Ovary (tissue), 9 donors: ENCODE measurements around the gene RBM25. TPM values are rescaled to one million over a fixed set of nuclear protein-coding genes. Genes with fewer than 3 reads are reported as not detected.

ENCODE experiments used
- DNase-seq, 5 donors: peaks; one replicate each; pipeline ENCODE4 v3.0.0-alpha.2; 2019 to 2020
- H3K27ac ChIP-seq, 2 donors: fragments of 200-600 bp; one replicate each; pipeline versions ENCODE4 v1.5.1 to v1.8.0; 2019 to 2022
- H3K27me3 ChIP-seq: fragments of 200-600 bp; one replicate; pipeline ENCODE4 v1.8.0; 2022
- H3K36me3 ChIP-seq: fragments of 200-600 bp; sonication (generic); one replicate; pipeline ENCODE4 v1.5.1; 2019
- H3K4me1 ChIP-seq: one replicate; pipeline ENCODE4 v1.8.1; 2013; ENCODE audit warnings: mild to moderate bottlenecking, moderate library complexity; ENCODE audit not compliant: insufficient read depth
- H3K4me3 ChIP-seq: fragments of 200-600 bp; sonication (generic); one replicate; pipeline ENCODE4 v1.5.1; 2017
- H3K9me3 ChIP-seq, 2 donors: fragments of 200-600 bp in 1 of 2; sonication (generic) in 1 of 2; one replicate each; pipeline versions ENCODE4 v1.5.1 to v1.8.1; 2013 to 2019; ENCODE audit warnings: mild to moderate bottlenecking in 1 of 2, moderate library complexity in 1 of 2
- EP300 ChIP-seq: sonication (generic); formaldehyde crosslinking; IDR thresholded peaks from one replicate; pipeline ENCODE4 v1.6.1; 2017; ENCODE audit warnings: antibody characterized with exemption
- POLR2A ChIP-seq: fragments of 450-650 bp; IDR thresholded peaks from one replicate; pipeline ENCODE4 v1.6.1; 2017; ENCODE audit warnings: antibody characterized with exemption, mild to moderate bottlenecking, moderate library complexity
- WGBS, 3 donors: extraction: QIAGEN DNeasy Blood & Tissue Kit in 1 of 3; methylation state at CpG; one replicate each; pipeline versions ENCODE4 v1.1.5 to v1.1.7; 2013 to 2017; 5-methylcytosine and 5-hydroxymethylcytosine counted together
- intact Hi-C, 4 donors: fragments of 100-400 bp; cut with DNase I; formaldehyde crosslinking; loops; one replicate each; pipeline versions ENCODE4 v1.11.0 to v1.15.1; 2022 to 2023
- polyA plus RNA-seq, 2 donors: library from polyadenylated mRNA; stranded (reverse); fragments of 200-250 nt in 1 of 2; fragments of 350-450 nt in 1 of 2; fragmentation: Illumina TruSeq in 1 of 2; extraction: RNeasy Lipid Tissue Mini Kit (QIAGEN cat#74804) in 1 of 2; gene quantifications; one replicate each; pipeline ENCODE4 v1.2.3, GENCODE V29; 2013 to 2014
- total RNA-seq, 7 donors: library from RNA; depleted of rRNA in 2 of 7; stranded (reverse); fragments of >200 nt in 2 of 7; fragmentation: NEBNext Ultra II Directional in 3 of 7; extraction: Animal tissue kit (Norgen Biotek cat#: 25700) in 3 of 7; gene quantifications; one replicate each; pipeline versions ENCODE4 v1.1.0 to v1.2.4, GENCODE V29; 2016 to 2023
- TF ChIP-seq, protein P1 (sequence below), 3 donors: fragments of 450-650 bp in 2 of 3; fragments of 200-600 bp in 1 of 3; IDR thresholded peaks; one replicate each; pipeline versions ENCODE4 v1.5.1 to v1.8.0; 2016 to 2022; ENCODE audit warnings: antibody characterized with exemption in 3 of 3, mild to moderate bottlenecking in 1 of 3
- donor health status: DM: no; HTN: no; CAD: no; lungs with moderate emphysema.
- donor health status: DM: no; HTN: no; CAD: no.
- donor health status: Bipolar disorder and iron deficiency.
- donor health status: DM: yes; HTN: yes; CAD: no.
- donor health status: DM: no; HTN: no; CAD: no.
- donor health status: DM: yes; HTN: yes; CAD: no.

The RBM25 gene
- total and polyA plus RNA-seq, 9 donors: 29.1 to 81.0 (median 61.1) TPM

DNA sequence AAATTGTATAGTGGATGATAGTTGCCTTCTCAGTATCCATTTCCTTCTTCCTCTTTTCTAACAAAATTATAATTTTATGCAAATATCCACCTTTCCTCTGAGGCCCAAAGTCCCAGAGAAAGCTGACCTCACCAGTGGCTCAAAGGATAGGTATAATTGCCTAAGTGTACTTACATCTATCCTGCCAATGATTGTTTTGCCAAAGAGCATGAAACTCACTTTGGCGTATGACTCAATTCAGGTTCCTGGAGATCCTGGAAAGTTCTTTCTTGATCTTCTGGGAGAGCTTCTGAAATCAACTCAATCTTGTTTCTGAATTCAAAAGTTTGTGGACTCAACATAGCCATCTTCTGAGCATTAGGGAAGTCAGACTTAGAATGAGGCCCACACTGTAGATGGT, 10.5 kb upstream of the RBM25 start:
- no peaks in the 10 kb centered on the region for H3K9me3 ChIP-seq
- no peak overlapping the region for H3K27ac ChIP-seq
- TF ChIP-seq POLR2A: no peak
- TF ChIP-seq EP300: no peak
- TF ChIP-seq, protein P1, sequence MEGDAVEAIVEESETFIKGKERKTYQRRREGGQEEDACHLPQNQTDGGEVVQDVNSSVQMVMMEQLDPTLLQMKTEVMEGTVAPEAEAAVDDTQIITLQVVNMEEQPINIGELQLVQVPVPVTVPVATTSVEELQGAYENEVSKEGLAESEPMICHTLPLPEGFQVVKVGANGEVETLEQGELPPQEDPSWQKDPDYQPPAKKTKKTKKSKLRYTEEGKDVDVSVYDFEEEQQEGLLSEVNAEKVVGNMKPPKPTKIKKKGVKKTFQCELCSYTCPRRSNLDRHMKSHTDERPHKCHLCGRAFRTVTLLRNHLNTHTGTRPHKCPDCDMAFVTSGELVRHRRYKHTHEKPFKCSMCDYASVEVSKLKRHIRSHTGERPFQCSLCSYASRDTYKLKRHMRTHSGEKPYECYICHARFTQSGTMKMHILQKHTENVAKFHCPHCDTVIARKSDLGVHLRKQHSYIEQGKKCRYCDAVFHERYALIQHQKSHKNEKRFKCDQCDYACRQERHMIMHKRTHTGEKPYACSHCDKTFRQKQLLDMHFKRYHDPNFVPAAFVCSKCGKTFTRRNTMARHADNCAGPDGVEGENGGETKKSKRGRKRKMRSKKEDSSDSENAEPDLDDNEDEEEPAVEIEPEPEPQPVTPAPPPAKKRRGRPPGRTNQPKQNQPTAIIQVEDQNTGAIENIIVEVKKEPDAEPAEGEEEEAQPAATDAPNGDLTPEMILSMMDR (IDR thresholded peaks at IDR 0.05): no peak
- H3K4me3 ChIP-seq: no peak overlapping the region
- intact Hi-C loops: no loop called here
- DNase-seq: no peak
- no peaks in the 10 kb centered on the region for H3K36me3 ChIP-seq
- H3K27me3 ChIP-seq: no peaks in the 10 kb centered on the region
- 100% methylated on average over 1 of the region's 1 CpG for WGBS, 3 donors
- no peaks in the 10 kb centered on the region for H3K4me1 ChIP-seq

DNA sequence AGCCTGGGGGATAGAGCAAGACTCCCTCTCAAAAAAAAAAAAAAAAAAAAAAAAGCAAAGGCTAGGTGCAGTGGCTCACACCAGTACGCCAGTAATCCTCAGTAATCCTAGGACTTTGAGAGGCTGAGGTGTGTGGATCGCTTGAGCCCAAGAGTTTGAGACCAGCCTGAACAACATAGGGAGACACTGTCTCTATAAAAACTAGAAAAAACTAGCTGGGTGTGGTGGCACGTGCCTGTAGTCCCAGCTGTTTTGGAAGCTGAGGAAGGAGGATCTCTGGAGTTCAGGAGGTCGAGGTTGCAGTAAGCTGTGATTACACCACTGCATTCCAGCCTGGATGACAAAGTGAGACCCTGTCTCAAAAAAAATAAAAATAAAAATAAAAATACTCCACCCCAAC, 8.9 kb upstream of the RBM25 start:
- WGBS, 3 donors: 48 to 52% (median 51%) methylated on average over 4 of the region's 4 CpGs
- H3K4me1 ChIP-seq: no peaks in the 10 kb centered on the region
- DNase-seq: no peak
- TF ChIP-seq EP300 (no peak), POLR2A (no peak)
- TF ChIP-seq, protein P1 (IDR thresholded peaks at IDR 0.05): no peak
- no peaks in the 10 kb centered on the region for H3K27me3 ChIP-seq
- no peaks in the 10 kb centered on the region for H3K36me3 ChIP-seq
- H3K9me3 ChIP-seq: no peaks in the 10 kb centered on the region
- no peak overlapping the region for H3K27ac ChIP-seq
- no peak overlapping the region for H3K4me3 ChIP-seq
- intact Hi-C loops: no loop called here

DNA sequence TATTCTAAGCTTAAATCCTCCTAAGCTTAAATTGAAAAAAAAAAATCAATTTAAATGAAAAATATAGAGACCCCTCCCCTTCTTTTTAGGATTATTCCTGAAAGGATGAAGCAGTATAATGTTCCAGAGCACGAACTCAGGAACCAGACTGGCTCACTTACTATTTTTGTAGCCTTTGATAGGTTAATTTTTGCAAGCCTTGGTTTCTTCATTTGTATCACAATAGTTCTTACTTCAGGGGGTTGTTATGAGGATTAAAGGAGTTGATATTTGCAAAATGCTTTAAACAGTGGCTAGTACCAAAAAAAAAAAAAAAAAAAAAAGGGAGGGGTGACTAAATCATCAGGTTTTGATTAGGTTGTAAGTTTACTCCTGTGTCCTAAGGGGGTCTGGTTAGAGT, 3.1 kb upstream of the RBM25 start:
- intact Hi-C loops: no loop called here
- H3K4me3 ChIP-seq: no peak overlapping the region
- peaks cover 5% of the 10 kb centered on the region for H3K4me1 ChIP-seq
- no peak overlapping the region for H3K27ac ChIP-seq
- TF ChIP-seq POLR2A (no peak), EP300 (no peak)
- TF ChIP-seq, protein P1 (IDR thresholded peaks at IDR 0.05): no peak
- no peaks in the 10 kb centered on the region for H3K36me3 ChIP-seq
- no peak for DNase-seq
- WGBS, 3 donors: 84 to 95% (median 86%) methylated on average over 1 of the region's 1 CpG
- H3K9me3 ChIP-seq: no peaks in the 10 kb centered on the region
- no peaks in the 10 kb centered on the region for H3K27me3 ChIP-seq

DNA sequence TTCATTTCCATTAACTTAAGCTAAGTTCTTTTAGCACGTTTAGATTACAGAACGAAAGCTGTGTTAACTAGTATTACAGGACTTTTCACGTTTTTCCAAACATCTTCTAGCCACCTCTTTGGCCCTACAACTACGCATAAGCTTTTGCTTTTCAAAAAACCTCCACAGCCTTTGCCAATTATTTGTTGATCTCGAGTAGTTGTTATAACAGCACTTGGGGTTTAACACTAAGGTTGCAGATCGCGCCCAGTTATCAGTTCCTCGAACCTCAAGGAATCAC, 450 bp upstream of the RBM25 start:
- Histone ChIP-seq H3K27me3 (no peaks in the 10 kb centered on the region), H3K36me3 (no peaks in the 10 kb centered on the region), H3K4me3 (peak overlapping the region; percentile 71), H3K27ac (peak overlapping the region; percentile 42 to 87), H3K9me3 (no peaks in the 10 kb centered on the region), H3K4me1 (peaks cover 5% of the 10 kb centered on the region)
- no peak for DNase-seq
- TF ChIP-seq POLR2A: no peak
- no peak for TF ChIP-seq EP300
- TF ChIP-seq, protein P1 (IDR thresholded peaks at IDR 0.05): no peak
- 4 to 6% (median 5%) methylated on average over 8 of the region's 8 CpGs for WGBS, 3 donors
- intact Hi-C loops: no loop called here
